Measurements from ENCODE around the gene GNB2. TPM values are rescaled to one million over a fixed set of nuclear protein-coding genes. Genes with fewer than 3 reads are reported as not detected.

The GNB2 gene
- total and polyA plus RNA-seq, 2 of the 13 experiments (the other 11 are each of a cell fraction or from before 2014, with no cell fraction given): 48.3 to 67.1 TPM

DNA sequence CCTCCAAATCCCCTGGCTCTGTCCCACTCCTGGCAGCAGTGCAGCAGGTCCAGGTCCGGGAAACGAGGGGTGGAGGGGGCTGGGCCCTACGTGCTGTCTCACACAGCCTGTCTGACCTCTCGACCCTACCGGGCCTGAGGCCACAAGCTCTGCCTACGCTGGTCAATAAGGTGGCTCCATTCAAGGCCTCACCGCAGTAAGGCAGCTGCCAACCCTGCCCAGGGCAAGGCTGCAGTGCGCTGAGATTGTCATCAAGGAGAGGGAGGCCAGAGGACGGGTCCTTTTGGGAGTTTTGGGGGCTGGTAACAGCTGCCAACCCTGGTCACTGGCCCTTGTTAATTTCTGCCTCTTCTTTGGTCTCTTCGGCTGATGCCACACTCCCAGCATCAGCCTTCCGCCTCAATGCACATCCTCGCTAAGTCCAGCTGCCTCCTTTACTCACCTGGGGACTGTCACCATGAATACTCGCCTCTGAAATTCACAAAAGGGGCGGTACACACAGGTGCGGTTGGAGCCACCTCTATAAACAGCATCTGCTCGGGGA, 50.3 kb downstream of the GNB2 start (continued):
- TF ChIP-seq, protein P1, sequence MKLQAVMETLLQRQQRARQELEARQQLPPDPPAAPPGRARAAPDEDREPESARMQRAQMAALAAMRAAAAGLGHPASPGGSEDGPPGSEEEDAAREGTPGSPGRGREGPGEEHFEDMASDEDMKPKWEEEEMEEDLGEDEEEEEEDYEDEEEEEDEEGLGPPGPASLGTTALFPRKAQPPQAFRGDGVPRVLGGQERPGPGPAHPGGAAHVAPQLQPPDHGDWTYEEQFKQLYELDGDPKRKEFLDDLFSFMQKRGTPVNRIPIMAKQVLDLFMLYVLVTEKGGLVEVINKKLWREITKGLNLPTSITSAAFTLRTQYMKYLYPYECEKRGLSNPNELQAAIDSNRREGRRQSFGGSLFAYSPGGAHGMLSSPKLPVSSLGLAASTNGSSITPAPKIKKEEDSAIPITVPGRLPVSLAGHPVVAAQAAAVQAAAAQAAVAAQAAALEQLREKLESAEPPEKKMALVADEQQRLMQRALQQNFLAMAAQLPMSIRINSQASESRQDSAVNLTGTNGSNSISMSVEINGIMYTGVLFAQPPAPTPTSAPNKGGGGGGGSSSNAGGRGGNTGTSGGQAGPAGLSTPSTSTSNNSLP (IDR thresholded peaks at IDR 0.05; ENCODE audit: low read depth, low read length): no peak
- no peak for TF ChIP-seq ZFP62 (CRISPR knock-in tag; IDR thresholded peaks at IDR 0.05)
- no peak for TF ChIP-seq ZNF235 (CRISPR knock-in tag; IDR thresholded peaks at IDR 0.05; ENCODE audit: borderline replicate concordance)
- no peak for TF ChIP-seq ASH2L (IDR thresholded peaks at IDR 0.05; ENCODE audit: insufficient read length, low read depth, low read length)
- TF ChIP-seq HHEX (CRISPR knock-in tag; IDR thresholded peaks at IDR 0.05): no peak
- TF ChIP-seq, protein P2, sequence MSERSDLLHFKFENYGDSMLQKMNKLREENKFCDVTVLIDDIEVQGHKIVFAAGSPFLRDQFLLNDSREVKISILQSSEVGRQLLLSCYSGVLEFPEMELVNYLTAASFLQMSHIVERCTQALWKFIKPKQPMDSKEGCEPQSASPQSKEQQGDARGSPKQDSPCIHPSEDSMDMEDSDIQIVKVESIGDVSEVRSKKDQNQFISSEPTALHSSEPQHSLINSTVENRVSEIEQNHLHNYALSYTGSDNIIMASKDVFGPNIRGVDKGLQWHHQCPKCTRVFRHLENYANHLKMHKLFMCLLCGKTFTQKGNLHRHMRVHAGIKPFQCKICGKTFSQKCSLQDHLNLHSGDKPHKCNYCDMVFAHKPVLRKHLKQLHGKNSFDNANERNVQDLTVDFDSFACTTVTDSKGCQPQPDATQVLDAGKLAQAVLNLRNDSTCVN (CRISPR knock-in tag; IDR thresholded peaks at IDR 0.05; ENCODE audit: borderline replicate concordance): 0 out of 2 replicates have a peak, but pooled peaks have one; percentile 28
- TF ChIP-seq REPIN1 (CRISPR knock-in tag; IDR thresholded peaks at IDR 0.05; ENCODE audit: borderline replicate concordance, low read depth): no peak
- no peak for TF ChIP-seq NFRKB (IDR thresholded peaks at IDR 0.05)
- TF ChIP-seq, protein P3, sequence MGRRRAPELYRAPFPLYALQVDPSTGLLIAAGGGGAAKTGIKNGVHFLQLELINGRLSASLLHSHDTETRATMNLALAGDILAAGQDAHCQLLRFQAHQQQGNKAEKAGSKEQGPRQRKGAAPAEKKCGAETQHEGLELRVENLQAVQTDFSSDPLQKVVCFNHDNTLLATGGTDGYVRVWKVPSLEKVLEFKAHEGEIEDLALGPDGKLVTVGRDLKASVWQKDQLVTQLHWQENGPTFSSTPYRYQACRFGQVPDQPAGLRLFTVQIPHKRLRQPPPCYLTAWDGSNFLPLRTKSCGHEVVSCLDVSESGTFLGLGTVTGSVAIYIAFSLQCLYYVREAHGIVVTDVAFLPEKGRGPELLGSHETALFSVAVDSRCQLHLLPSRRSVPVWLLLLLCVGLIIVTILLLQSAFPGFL (CRISPR knock-in tag; IDR thresholded peaks at IDR 0.05): no peak
- no peak for TF ChIP-seq IKZF1 (IDR thresholded peaks at IDR 0.05)
- peak; percentile 31; the same call in 1 of the 2 replicates for TF ChIP-seq HMG20A (CRISPR knock-in tag; IDR thresholded peaks at IDR 0.05; ENCODE audit: borderline replicate concordance)
- TF ChIP-seq ZSCAN25 (CRISPR knock-in tag; IDR thresholded peaks at IDR 0.05): no peak; the same call in none of the 2 replicates
- TF ChIP-seq ZNF570 (CRISPR knock-in tag; IDR thresholded peaks at IDR 0.05; ENCODE audit: borderline replicate concordance): no peak
- no peak for TF ChIP-seq ARNT2 (CRISPR knock-in tag; IDR thresholded peaks at IDR 0.05; ENCODE audit: low read depth)
- TF ChIP-seq, protein P4, sequence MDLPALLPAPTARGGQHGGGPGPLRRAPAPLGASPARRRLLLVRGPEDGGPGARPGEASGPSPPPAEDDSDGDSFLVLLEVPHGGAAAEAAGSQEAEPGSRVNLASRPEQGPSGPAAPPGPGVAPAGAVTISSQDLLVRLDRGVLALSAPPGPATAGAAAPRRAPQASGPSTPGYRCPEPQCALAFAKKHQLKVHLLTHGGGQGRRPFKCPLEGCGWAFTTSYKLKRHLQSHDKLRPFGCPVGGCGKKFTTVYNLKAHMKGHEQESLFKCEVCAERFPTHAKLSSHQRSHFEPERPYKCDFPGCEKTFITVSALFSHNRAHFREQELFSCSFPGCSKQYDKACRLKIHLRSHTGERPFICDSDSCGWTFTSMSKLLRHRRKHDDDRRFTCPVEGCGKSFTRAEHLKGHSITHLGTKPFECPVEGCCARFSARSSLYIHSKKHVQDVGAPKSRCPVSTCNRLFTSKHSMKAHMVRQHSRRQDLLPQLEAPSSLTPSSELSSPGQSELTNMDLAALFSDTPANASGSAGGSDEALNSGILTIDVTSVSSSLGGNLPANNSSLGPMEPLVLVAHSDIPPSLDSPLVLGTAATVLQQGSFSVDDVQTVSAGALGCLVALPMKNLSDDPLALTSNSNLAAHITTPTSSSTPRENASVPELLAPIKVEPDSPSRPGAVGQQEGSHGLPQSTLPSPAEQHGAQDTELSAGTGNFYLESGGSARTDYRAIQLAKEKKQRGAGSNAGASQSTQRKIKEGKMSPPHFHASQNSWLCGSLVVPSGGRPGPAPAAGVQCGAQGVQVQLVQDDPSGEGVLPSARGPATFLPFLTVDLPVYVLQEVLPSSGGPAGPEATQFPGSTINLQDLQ (CRISPR knock-in tag; IDR thresholded peaks at IDR 0.05): no peak
- no peak for TF ChIP-seq ZNF432 (CRISPR knock-in tag; IDR thresholded peaks at IDR 0.05; ENCODE audit: borderline replicate concordance)
- TF ChIP-seq ZC3H4 (CRISPR knock-in tag; IDR thresholded peaks at IDR 0.05; ENCODE audit: borderline replicate concordance): no peak
- peak; percentile 92 for TF ChIP-seq ZBTB38 (CRISPR knock-in tag; IDR thresholded peaks at IDR 0.05)
- no peak for TF ChIP-seq MBD4 (IDR thresholded peaks at IDR 0.05; ENCODE audit: borderline replicate concordance, low read length)
- TF ChIP-seq REL (CRISPR knock-in tag; conservative IDR thresholded peaks at IDR 0.05): no peak
- TF ChIP-seq ZNF572 (CRISPR knock-in tag; IDR thresholded peaks at IDR 0.05): no peak
- peak; percentile 83 for TF ChIP-seq HOXA3 (CRISPR knock-in tag; IDR thresholded peaks at IDR 0.05)
- TF ChIP-seq SIX1 (CRISPR knock-in tag; IDR thresholded peaks at IDR 0.05; ENCODE audit: borderline replicate concordance): no peak
- no peak for TF ChIP-seq ZNF616 (CRISPR knock-in tag; IDR thresholded peaks at IDR 0.05; ENCODE audit: low read depth)
- no peak for TF ChIP-seq KDM3A (CRISPR knock-in tag; IDR thresholded peaks at IDR 0.05; ENCODE audit: low read depth)
